ENCODE results near the gene CCNC.
A peak's percentile ranks its signal among the peaks of the same experiment; 100 is the strongest.

GRCh38 chr6:99608886-99609482, 40.5 kb upstream of the CCNC start:
- TF ChIP-seq EZH2 (IDR thresholded peaks at IDR 0.05; ENCODE audit: low read length), result peak; percentile 51
- TF ChIP-seq CTCF (optimal IDR thresholded peaks at IDR 0.05 in 1 of 3, IDR thresholded peaks at IDR 0.05 in 1 of 3, conservative IDR thresholded peaks at IDR 0.05 in 1 of 3; ENCODE audit: extremely low read depth in 1 of 3, insufficient read depth in 2 of 3, low read length in 3 of 3), result no peak

Data from keratinocyte (primary cell).